Smooth muscle cell (in vitro differentiated cells): ENCODE results near the gene F12. TPM values are rescaled to one million over a fixed set of nuclear protein-coding genes. Genes with fewer than 3 reads are reported as not detected.

Experiments used
- DNase-seq: peaks from one replicate; lab custom pipeline; 2025; ENCODE audit not compliant: unreplicated experiment; lab: John Stamatoyannopoulos, UW
- H2AFZ ChIP-seq: fragments of 200-600 bp; sonication (generic); 2 replicates; pipeline ENCODE4 v1.6.0; 2016; ENCODE audit warnings: antibody characterized with exemption, low read depth, mild to moderate bottlenecking
- H3F3A ChIP-seq: fragments of 200-600 bp; sonication (generic); 2 replicates; pipeline ENCODE4 v1.6.0; 2017; ENCODE audit warnings: antibody characterized with exemption, low read depth
- H3K27ac ChIP-seq: fragments of 200-600 bp; sonication (generic); 2 replicates; pipeline ENCODE4 v1.5.1; 2016; ENCODE audit warnings: low read depth, mild to moderate bottlenecking
- H3K27me3 ChIP-seq: fragments of 200-600 bp; sonication (generic); 2 replicates; pipeline ENCODE4 v1.6.1; 2016; ENCODE audit warnings: low read depth, mild to moderate bottlenecking
- H3K36me3 ChIP-seq: fragments of 200-600 bp; sonication (generic); 2 replicates; pipeline ENCODE4 v1.5.1; 2016; ENCODE audit warnings: low read depth
- H3K4me1 ChIP-seq: fragments of 200-600 bp; sonication (generic); 2 replicates; pipeline ENCODE4 v1.5.1; 2016; ENCODE audit warnings: low read depth
- H3K4me2 ChIP-seq: fragments of 200-600 bp; sonication (generic); 2 replicates; pipeline ENCODE4 v1.6.0; 2016; ENCODE audit warnings: mild to moderate bottlenecking
- H3K4me3 ChIP-seq: fragments of 200-600 bp; sonication (generic); 2 replicates; pipeline ENCODE4 v1.5.1; 2016; ENCODE audit warnings: mild to moderate bottlenecking
- H3K79me2 ChIP-seq: fragments of 200-600 bp; sonication (generic); 2 replicates; pipeline ENCODE4 v1.6.0; 2016; ENCODE audit warnings: low read depth, mild to moderate bottlenecking
- H3K9ac ChIP-seq: fragments of 200-600 bp; sonication (generic); 2 replicates; pipeline ENCODE4 v1.6.0; 2016; ENCODE audit warnings: low read depth
- H3K9me3 ChIP-seq: fragments of 200-600 bp; sonication (generic); replicated peaks from 2 replicates; pipeline ENCODE4 v1.5.1; 2016; ENCODE audit warnings: low read depth
- H4K20me1 ChIP-seq: fragments of 200-600 bp; sonication (generic); 2 replicates; pipeline ENCODE4 v1.6.0; 2016; ENCODE audit warnings: low read depth
- CTCF ChIP-seq: fragments of 200-600 bp; sonication (generic); IDR thresholded peaks from 2 replicates; pipeline ENCODE4 v1.5.1; 2017; ENCODE audit warnings: borderline replicate concordance, mild to moderate bottlenecking, antibody characterized with exemption; ENCODE audit not compliant: insufficient read depth, poor library complexity, severe bottlenecking
- WGBS: methylation state at CpG from one replicate; pipeline ENCODE4 v1.1.7; 2016; ENCODE audit warnings: low lambda C conversion rate; 5-methylcytosine and 5-hydroxymethylcytosine counted together
- polyA plus RNA-seq: library from polyadenylated mRNA; unstranded; fragments of >200 nt; fragmentation: Nextera tagmentation; extraction: Ambion mirVana; gene quantifications from 2 replicates; pipeline ENCODE4 v1.2.1, GENCODE V29; 2016
- total RNA-seq: library from RNA; depleted of rRNA; stranded (reverse); fragments of >200 nt; gene quantifications from 2 replicates; pipeline ENCODE4 v1.2.3, GENCODE V29; 2014

F12 gene
- total and polyA plus RNA-seq, 2 experiments from 2014 or later: 3.6 to 15.0 TPM

DNA sequence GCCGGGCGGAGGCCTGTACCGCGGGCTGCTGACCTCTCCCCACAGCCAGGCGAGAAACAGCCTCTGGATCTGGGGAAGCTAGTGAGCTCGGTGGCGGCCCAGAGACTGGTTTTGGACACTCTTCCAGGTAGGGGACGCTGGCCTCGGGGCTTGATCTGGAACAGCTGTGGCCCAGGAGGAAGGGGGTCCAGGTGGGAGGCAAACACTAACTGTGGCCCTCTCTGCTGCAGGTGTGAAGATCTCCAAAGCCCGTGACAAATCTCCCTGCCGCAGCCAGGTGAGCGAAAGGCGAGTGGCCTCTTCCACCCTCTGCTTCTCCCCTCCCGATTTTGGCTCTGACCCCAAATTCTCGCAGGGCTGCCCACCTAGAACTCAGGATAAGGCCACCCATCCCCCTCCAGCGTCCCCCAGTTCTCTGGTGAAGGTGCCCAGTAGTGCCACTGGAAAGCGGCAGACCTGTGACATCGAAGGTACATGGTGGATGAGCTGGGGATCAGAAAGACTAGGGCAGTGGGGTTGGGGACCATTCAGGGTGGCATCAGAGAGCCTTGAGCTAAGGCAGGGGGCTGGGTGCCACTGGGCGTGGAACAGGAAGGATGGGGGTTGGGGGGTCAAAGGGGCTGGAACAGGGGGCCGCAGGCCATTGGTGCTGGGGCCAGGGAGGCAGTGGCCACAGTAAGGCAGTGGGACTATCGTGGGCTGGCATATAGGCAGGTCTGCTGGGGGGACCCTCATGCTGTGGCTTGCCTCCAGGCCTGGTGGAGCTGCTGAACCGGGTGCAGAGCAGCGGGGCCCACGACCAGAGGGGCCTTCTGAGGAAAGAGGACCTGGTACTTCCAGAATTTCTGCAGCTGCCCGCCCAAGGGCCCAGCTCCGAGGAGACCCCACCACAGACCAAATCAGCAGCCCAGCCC lies 38.0 kb downstream of the F12 start:
- Histone ChIP-seq H3K9me3 (no peaks in the 10 kb centered on the region), H3K27ac (no peak overlapping the region), H3K79me2 (no peaks in the 10 kb centered on the region), H3K4me2 (peak overlapping the region; percentile 93), H3F3A (peaks cover 7% of the 10 kb centered on the region), H2AFZ (peak overlapping the region; percentile 66), H4K20me1 (no peaks in the 10 kb centered on the region), H3K4me1 (peaks cover 10% of the 10 kb centered on the region), H3K4me3 (peak overlapping the region; percentile 60), H3K27me3 (no peaks in the 10 kb centered on the region), H3K36me3 (no peaks in the 10 kb centered on the region), H3K9ac (peak overlapping the region; percentile 43)
- DNase-seq: no peak
- no peak for TF ChIP-seq CTCF
- WGBS: 58% methylated on average over 20 of the region's 26 CpGs

GRCh38 chr5:177370488-177371119 lies 38.8 kb downstream of the F12 start:
- peak; percentile 51 for TF ChIP-seq CTCF
- H4K20me1 ChIP-seq: no peaks in the 10 kb centered on the region
- peak; percentile 55 for DNase-seq
- WGBS: 12% methylated on average over 30 of the region's 42 CpGs
- no peaks in the 10 kb centered on the region for H3K27me3 ChIP-seq
- H3K27ac ChIP-seq: no peak overlapping the region
- no peaks in the 10 kb centered on the region for H3K36me3 ChIP-seq
- H2AFZ ChIP-seq: no peak overlapping the region
- no peak overlapping the region for H3K9ac ChIP-seq
- peak overlapping the region; percentile 93 for H3K4me2 ChIP-seq
- H3K9me3 ChIP-seq: no peaks in the 10 kb centered on the region
- H3F3A ChIP-seq: peaks cover 7% of the 10 kb centered on the region
- peak overlapping the region; percentile 60 for H3K4me3 ChIP-seq
- H3K4me1 ChIP-seq: peaks cover 14% of the 10 kb centered on the region
- no peaks in the 10 kb centered on the region for H3K79me2 ChIP-seq

GRCh38 chr5:177369645-177370440 lies 39.5 kb downstream of the F12 start:
- Histone ChIP-seq H3K4me2 (no peak overlapping the region), H3K9ac (no peak overlapping the region), H3K36me3 (no peaks in the 10 kb centered on the region), H3K4me1 (peaks cover 14% of the 10 kb centered on the region), H4K20me1 (no peaks in the 10 kb centered on the region), H2AFZ (no peak overlapping the region), H3K79me2 (no peaks in the 10 kb centered on the region), H3K27ac (no peak overlapping the region), H3F3A (peaks cover 7% of the 10 kb centered on the region), H3K9me3 (no peaks in the 10 kb centered on the region), H3K4me3 (no peak overlapping the region), H3K27me3 (no peaks in the 10 kb centered on the region)
- WGBS: 97% methylated on average over 11 of the region's 11 CpGs
- no peak for DNase-seq
- no peak for TF ChIP-seq CTCF
